T47D (cell line): ENCODE data around the gene EMILIN1.
"Not testable (repeated sequence)": the region's sequence is repeated elsewhere in the genome, so short reads cannot be mapped to it uniquely, and the experiment has no call there.

Experiments used
- DNase-seq, 2 experiments: peaks; one replicate each; pipeline versions ENCODE4 v3.0.0 to v3.0.0-alpha.2; 2011 to 2012; ENCODE audit warnings: low read depth in 1 of 2, low spot score in 1 of 2
- JUND ChIP-seq: IDR thresholded peaks from 2 replicates; pipeline ENCODE4 v1.6.1; 2012; ENCODE audit warnings: low read depth
- in situ Hi-C: cut with HindIII; loops from 2 replicates; pipeline ENCODE4 v1.10.0; 2016; ENCODE audit warnings: low sequenced_read_pairs, low pct_unique_long_range_greater_than_20kb

EMILIN1 gene

DNA sequence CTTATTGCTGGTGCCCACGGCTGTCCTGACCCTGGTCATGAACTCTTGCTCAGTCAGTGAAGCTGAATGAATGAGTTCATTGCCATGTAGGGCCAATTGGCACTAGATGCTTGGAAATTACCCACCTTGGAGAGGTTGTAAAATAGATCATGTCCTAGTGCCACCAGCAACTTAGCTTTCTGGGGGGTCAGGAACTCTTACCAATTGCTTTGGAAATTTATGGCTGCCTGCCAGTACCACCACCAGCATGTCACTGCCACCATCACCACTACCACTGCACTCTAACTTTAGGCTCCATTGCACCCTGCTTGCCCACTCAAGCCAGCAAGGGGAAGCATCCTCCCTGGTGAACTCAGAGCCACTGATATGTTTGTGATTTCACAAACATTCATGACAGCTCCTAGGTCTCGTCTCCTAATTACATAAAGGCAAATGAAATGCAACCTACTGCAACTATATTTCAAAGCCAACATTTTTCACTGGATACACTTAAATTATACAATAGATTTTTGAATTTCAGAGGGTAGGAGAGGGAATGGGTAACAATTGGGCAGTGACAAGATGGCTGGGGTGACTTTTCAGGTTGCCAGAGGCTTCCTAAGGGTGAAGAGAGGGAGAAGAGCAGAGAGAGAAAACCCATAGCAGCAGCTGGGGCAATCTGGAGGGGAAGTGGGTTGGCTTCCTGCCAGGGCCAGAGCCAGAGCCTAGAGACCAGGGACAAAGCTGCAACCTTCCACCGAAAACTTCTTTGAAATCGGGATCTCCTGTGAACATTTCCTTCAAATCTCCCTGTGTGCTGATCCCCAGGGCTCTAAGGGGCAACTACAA lies 3.5 kb upstream of the EMILIN1 start:
- TF ChIP-seq JUND = no peak
- no peak for DNase-seq
- in situ Hi-C loops = no loop called here

DNA sequence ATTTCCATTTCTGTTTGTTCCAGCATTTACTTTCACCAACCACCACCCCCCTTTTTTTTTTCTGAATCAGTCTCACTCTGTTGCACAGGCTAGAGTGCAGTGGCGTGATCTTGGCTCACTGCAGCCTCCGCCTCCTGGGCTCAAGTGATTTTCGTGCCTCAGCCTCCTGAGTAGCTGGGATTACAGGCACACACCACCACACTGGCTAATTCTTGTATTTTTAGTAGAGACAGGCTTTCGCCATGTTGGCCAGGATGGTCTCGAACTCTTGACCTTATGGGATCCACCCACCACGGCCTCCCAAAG lies 2.9 kb upstream of the EMILIN1 start:
- in situ Hi-C loops, DNase-seq: not testable (repeated sequence)

DNA sequence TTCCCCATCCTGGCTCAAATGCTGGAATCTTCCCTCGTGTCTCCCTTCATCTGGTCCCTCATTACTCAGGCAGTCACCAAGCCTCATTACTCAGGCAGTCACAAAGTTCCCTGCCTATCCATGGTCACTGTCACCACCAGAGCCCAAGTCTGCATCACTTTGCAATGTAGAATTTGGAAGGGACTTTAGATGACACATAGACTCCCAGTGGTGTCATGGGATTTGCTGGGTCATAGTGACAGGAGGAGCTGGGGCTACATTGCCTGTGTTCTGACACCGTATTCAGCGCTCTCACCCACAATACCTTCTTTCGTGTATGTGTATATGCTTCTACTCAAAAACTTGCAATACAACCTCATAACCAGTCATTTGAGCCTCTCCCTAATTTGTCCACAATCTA lies 2.1 kb upstream of the EMILIN1 start:
- TF ChIP-seq JUND = no peak
- no peak for DNase-seq
- in situ Hi-C loops = no loop called here

DNA sequence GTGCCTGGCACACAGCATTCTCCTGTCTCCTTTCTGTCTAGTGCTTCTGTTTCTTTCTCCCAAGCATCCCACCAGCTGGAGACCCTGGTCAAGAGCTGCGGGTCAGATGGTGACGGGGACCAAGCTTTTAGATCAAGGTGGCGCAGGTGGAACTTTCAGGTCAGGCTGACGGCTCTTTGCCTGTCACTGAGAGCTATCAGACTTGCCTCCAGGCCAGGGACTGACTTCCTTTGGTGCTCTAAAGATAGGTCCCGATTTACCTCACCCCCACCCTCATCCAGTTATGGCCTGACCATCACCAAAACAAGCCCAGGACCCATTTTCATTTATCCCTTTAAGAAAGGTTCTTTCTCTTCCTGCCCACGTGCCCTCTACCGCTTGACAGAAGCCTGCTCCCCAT lies 1.2 kb upstream of the EMILIN1 start:
- no peak for TF ChIP-seq JUND
- DNase-seq = no peak
- in situ Hi-C loops = no loop called here

DNA sequence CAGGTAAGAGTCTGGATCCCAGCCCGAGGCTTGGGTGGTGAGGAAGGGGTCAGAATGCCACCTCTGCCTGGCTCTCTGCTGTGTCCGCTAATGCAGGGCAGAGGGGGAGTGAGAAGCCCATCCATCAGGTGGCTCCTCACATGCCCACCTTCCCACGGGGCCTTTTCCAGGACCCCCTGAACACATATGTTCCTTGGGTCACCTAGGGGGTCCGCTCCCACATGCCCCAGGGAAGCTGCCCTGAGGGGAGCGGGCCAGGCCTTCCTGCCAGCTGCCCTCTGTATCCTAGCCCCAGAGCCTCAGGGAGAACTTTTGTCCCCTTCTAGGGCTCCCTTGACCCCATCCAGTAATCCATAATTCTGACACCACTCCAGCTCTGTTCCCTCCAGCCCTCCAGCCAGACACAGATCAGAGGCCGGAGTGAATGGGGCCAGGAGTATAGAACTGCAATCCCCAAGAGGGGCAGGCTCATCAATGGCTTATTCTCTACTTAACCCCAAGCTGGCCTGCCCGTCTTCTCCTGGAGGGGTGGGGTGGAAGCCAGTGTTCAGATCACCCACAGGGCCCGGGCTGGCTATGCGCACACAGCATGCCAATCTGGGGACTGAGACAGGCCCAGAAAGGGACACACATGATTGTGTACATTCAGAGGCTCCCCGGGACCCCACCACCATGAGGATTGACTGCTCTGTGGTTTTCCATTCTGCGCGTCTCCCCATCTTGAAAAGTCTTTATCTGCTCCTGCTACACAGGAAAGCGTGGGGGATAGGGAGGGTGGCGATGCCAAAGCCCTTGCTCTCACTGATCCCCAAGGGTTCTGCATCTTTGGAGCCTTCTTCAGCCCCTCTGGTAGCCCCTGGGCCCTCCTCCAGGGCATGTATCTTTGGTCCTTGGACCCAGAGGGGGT lies 1.1 kb downstream of the EMILIN1 start:
- TF ChIP-seq JUND = no peak
- in situ Hi-C loops = no loop called here
- no peak for DNase-seq

DNA sequence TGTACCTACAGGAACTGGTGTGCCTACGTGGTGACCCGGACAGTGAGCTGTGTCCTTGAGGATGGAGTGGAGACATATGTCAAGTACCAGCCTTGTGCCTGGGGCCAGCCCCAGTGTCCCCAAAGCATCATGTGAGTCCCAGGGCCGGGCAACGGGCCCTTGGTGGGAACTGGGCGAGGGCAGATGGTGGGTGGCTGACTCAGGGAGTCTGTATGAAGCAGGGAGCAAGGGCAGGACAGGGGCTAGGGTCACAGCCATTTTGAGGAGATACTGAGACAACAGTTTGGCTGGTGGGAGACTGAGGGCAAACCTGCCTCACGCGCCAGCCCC lies 1.7 kb downstream of the EMILIN1 start:
- no peak for TF ChIP-seq JUND
- in situ Hi-C loops = no loop called here
- no peak for DNase-seq

DNA sequence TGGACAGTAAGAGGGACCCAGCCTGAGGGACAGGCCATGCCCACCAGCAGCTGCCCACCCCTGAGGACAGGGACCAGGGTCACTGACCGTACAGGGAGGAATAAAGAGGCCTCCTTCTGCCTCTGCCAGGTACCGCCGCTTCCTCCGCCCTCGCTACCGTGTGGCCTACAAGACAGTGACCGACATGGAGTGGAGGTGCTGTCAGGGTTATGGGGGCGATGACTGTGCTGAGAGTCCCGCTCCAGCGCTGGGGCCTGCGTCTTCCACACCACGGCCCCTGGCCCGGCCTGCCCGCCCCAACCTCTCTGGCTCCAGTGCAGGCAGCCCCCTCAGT lies 2.2 kb downstream of the EMILIN1 start:
- in situ Hi-C loops = no loop called here
- DNase-seq = no peak

DNA sequence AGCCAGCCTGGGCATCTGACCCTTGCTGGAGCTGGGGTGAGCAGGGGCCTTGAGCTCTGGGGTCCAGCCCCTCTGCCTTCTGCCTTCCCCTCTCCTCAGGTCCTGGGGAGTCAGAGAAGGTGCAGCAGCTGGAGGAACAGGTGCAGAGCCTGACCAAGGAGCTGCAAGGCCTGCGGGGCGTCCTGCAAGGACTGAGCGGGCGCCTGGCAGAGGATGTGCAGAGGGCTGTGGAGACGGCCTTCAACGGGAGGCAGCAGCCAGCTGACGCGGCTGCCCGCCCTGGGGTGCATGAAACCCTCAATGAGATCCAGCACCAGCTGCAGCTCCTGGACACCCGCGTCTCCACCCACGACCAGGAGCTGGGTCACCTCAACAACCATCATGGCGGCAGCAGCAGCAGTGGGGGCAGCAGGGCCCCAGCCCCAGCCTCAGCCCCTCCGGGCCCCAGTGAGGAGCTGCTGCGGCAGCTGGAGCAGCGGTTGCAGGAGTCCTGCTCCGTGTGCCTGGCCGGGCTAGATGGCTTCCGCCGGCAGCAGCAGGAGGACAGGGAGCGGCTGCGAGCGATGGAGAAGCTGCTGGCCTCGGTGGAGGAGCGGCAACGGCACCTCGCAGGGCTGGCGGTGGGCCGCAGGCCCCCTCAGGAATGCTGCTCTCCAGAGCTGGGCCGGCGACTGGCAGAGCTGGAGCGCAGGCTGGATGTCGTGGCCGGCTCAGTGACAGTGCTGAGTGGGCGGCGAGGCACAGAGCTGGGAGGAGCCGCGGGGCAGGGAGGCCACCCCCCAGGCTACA lies 3.8 kb downstream of the EMILIN1 start:
- TF ChIP-seq JUND = no peak
- DNase-seq = no peak
- in situ Hi-C loops = no loop called here

More for the DNA sequence above, 2.2 kb downstream of the EMILIN1 start:
- no peak for TF ChIP-seq JUND

DNA sequence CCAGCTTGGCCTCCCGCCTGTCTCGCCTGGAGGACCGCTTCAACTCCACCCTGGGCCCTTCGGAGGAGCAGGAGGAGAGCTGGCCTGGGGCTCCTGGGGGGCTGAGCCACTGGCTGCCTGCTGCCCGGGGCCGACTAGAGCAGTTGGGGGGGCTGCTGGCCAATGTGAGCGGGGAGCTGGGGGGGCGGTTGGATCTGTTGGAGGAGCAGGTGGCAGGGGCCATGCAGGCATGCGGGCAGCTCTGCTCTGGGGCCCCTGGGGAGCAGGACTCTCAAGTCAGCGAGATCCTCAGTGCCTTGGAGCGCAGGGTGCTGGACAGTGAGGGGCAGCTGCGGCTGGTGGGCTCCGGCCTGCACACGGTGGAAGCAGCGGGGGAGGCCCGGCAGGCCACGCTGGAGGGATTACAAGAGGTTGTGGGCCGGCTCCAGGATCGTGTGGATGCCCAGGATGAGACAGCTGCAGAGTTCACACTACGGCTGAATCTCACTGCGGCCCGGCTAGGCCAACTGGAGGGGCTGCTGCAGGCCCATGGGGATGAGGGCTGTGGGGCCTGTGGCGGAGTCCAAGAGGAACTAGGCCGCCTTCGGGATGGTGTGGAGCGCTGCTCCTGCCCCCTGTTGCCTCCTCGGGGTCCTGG lies 4.5 kb downstream of the EMILIN1 start:
- TF ChIP-seq JUND = no peak
- no peak for DNase-seq
- in situ Hi-C loops = no loop called here

DNA sequence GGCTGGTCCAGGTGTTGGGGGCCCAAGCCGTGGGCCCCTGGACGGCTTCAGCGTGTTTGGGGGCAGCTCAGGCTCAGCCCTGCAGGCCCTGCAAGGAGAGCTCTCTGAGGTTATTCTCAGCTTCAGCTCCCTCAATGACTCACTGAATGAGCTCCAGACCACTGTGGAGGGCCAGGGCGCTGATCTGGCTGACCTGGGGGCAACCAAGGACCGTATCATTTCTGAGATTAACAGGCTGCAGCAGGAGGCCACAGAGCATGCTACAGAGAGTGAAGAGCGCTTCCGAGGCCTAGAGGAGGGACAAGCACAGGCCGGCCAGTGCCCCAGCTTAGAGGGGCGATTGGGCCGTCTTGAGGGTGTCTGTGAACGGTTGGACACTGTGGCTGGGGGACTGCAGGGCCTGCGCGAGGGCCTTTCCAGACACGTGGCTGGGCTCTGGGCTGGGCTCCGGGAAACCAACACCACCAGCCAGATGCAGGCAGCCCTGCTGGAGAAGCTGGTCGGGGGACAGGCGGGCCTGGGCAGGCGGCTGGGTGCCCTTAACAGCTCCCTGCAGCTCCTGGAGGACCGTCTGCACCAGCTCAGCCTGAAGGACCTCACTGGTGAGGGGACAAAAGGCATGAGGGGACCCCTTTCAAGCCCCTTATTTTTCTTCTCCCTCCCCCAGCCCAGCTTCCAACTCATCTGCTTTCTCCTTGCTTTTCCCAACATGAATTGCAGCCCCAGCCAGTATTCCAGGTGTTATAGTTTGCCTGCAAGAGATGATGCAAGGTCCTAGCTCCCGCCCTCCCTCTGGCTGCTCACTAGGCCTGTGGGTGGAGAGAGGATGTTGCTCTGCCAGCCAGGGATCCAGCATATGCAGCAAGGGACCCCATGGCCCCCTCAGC lies 5.2 kb downstream of the EMILIN1 start:
- no peak for TF ChIP-seq JUND
- in situ Hi-C loops = no loop called here
- DNase-seq = no peak

DNA sequence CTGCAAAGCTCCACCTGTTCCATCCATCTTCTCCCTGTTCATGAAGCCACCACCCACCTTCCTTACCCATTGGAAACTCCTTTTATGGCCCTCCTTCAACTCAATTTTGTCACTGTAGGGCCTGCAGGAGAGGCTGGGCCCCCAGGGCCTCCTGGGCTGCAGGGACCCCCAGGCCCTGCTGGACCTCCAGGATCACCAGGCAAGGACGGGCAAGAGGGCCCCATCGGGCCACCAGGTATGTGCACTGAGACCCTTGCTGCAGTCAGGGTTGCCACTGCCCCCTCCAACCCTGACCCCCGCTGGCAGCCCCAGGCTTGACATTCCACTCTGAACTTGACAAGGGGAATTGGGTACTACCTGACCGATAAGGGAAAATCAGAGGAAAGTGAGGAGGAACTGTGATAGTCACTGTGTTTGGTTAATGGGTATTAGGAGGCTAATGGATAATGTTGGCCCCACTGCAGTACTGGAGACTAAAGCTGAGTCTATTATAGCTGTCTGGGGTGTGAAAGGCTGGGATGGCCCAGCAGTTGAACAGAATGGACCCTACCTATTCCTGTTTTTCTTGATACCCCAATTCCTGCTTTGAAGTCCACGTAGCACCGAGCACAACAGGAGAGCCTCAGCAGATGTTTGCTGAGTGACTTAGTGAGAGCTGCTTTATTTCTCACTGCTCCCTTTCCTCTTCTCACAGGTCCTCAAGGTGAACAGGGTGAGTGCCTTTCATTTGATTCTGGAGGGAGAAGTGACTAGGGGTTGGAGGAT lies 6.1 kb downstream of the EMILIN1 start:
- in situ Hi-C loops = no loop called here
- DNase-seq = no peak
- TF ChIP-seq JUND = no peak
